H9 (cell line): Measurements from ENCODE around the gene ATP8A2. TPM values are rescaled to one million over a fixed set of nuclear protein-coding genes. Genes with fewer than 3 reads are reported as not detected.

ENCODE experiments used
- DNase-seq: peaks from one replicate; pipeline ENCODE4 v3.0.0-alpha.2; 2017
- H2AFZ ChIP-seq: one replicate; pipeline ENCODE4 v1.6.1; 2013; ENCODE audit warnings: mild to moderate bottlenecking, low read length, control low read depth, moderate library complexity
- H2AK5ac ChIP-seq: 2 replicates; pipeline ENCODE4 v1.6.1; 2013; ENCODE audit warnings: low read length, control low read depth, mixed read lengths; ENCODE audit not compliant: insufficient read length
- H2BK120ac ChIP-seq: one replicate; pipeline ENCODE4 v1.6.1; 2013; ENCODE audit warnings: low read depth, mild to moderate bottlenecking, low read length, control low read depth, inconsistent platforms; ENCODE audit not compliant: poor library complexity, severe bottlenecking
- H2BK12ac ChIP-seq: 2 replicates; pipeline ENCODE4 v1.6.1; 2013; ENCODE audit warnings: low read length, control low read depth, mixed read lengths, low read depth; ENCODE audit not compliant: insufficient read length
- H2BK15ac ChIP-seq: 2 replicates; pipeline ENCODE4 v1.6.1; 2013; ENCODE audit warnings: low read depth, low read length, control low read depth
- H2BK20ac ChIP-seq: one replicate; pipeline ENCODE4 v1.6.1; 2013; ENCODE audit warnings: low read depth, mild to moderate bottlenecking, low read length, control low read depth, inconsistent platforms; ENCODE audit not compliant: poor library complexity, severe bottlenecking
- H2BK5ac ChIP-seq: 2 replicates; pipeline ENCODE4 v1.6.1; 2013; ENCODE audit warnings: low read length, control low read depth, mixed read lengths; ENCODE audit not compliant: insufficient read length
- H3K14ac ChIP-seq: 2 replicates; pipeline ENCODE4 v1.6.1; 2013; ENCODE audit warnings: low read length, control low read depth; ENCODE audit not compliant: insufficient read depth
- H3K18ac ChIP-seq: 2 replicates; pipeline ENCODE4 v1.6.1; 2013; ENCODE audit warnings: low read depth, mild to moderate bottlenecking, mixed read lengths, low read length, control low read depth; ENCODE audit not compliant: insufficient read length
- H3K23ac ChIP-seq: 2 replicates; pipeline ENCODE4 v1.6.1; 2013; ENCODE audit warnings: low read length, control low read depth, mixed read lengths, low read depth; ENCODE audit not compliant: insufficient read length
- H3K23me2 ChIP-seq: 2 replicates; pipeline ENCODE4 v1.6.1; 2013; ENCODE audit warnings: low read depth, mild to moderate bottlenecking, mixed read lengths, low read length, control low read depth; ENCODE audit not compliant: insufficient read length, poor library complexity, severe bottlenecking
- H3K27ac ChIP-seq: 2 replicates; pipeline ENCODE4 v1.5.1; 2013; ENCODE audit warnings: low read length, control low read depth, mixed read lengths, low read depth; ENCODE audit not compliant: insufficient read length
- H3K27me3 ChIP-seq: 2 replicates; pipeline ENCODE4 v1.6.1; 2013; ENCODE audit warnings: low read length, control low read depth, inconsistent platforms; ENCODE audit not compliant: insufficient read depth
- H3K4ac ChIP-seq: 2 replicates; pipeline ENCODE4 v1.6.1; 2013; ENCODE audit warnings: low read depth, mild to moderate bottlenecking, control low read depth, inconsistent platforms, low read length, moderate library complexity
- H3K4me1 ChIP-seq: 2 replicates; pipeline ENCODE4 v1.6.1; 2013; ENCODE audit warnings: low read length, control low read depth, inconsistent platforms; ENCODE audit not compliant: insufficient read depth
- H3K4me2 ChIP-seq: 2 replicates; pipeline ENCODE4 v1.6.1; 2013; ENCODE audit warnings: low read length, control low read depth, mixed read lengths; ENCODE audit not compliant: insufficient read length, insufficient read depth
- H3K56ac ChIP-seq: 2 replicates; pipeline ENCODE4 v1.6.1; 2013; ENCODE audit warnings: low read depth, mild to moderate bottlenecking, mixed read lengths, low read length, control low read depth; ENCODE audit not compliant: insufficient read length
- H3K79me1 ChIP-seq: 2 replicates; pipeline ENCODE4 v1.6.1; 2013; ENCODE audit warnings: low read depth, mild to moderate bottlenecking, moderate library complexity, low read length, control low read depth, inconsistent platforms; ENCODE audit not compliant: insufficient read depth, poor library complexity, severe bottlenecking
- H3K79me2 ChIP-seq: 2 replicates; pipeline ENCODE4 v1.6.1; 2013; ENCODE audit warnings: low read length, control low read depth, inconsistent platforms; ENCODE audit not compliant: insufficient read depth
- H3K9ac ChIP-seq: 2 replicates; pipeline ENCODE4 v1.6.1; 2013; ENCODE audit warnings: low read length, control low read depth, mixed read lengths; ENCODE audit not compliant: insufficient read length; ENCODE audit errors: extremely low read depth
- H3K9me3 ChIP-seq: one replicate; pipeline ENCODE4 v1.6.1; 2013; ENCODE audit warnings: low read depth, low read length, inconsistent platforms; ENCODE audit not compliant: control insufficient read depth
- H3T11ph ChIP-seq: one replicate; pipeline ENCODE4 v1.6.1; 2013; ENCODE audit warnings: mild to moderate bottlenecking, low read length, control low read depth, inconsistent platforms
- H4K20me1 ChIP-seq: one replicate; pipeline ENCODE4 v1.6.1; 2013; ENCODE audit not compliant: control insufficient read depth, insufficient read length, insufficient read depth
- H4K5ac ChIP-seq: 2 replicates; pipeline ENCODE4 v1.6.1; 2013; ENCODE audit warnings: low read depth, mild to moderate bottlenecking, mixed read lengths, low read length, control low read depth; ENCODE audit not compliant: insufficient read length
- H4K8ac ChIP-seq: replicated peaks from 2 replicates; pipeline ENCODE4 v1.6.1; 2013; ENCODE audit warnings: low read length, control low read depth, mixed read lengths, low read depth; ENCODE audit not compliant: insufficient read length
- H4K91ac ChIP-seq: 2 replicates; pipeline ENCODE4 v1.6.1; 2013; ENCODE audit warnings: low read depth, mild to moderate bottlenecking, moderate library complexity, mixed read lengths, low read length, control low read depth; ENCODE audit not compliant: insufficient read length
- H3K27ac Mint-ChIP-seq, 3 experiments: 2 replicates in 2 of 3; 3 replicates in 1 of 3; pipeline ENCODE4 v1.8.0; 2020 to 2021; ENCODE audit warnings: mixed read lengths in 3 of 3, mild to moderate bottlenecking in 1 of 3, moderate library complexity in 1 of 3
- H3K27me3 Mint-ChIP-seq: 2 replicates; pipeline ENCODE4 v1.8.0; 2021; ENCODE audit warnings: low read depth, mild to moderate bottlenecking, moderate library complexity, mixed read lengths
- H3K36me3 Mint-ChIP-seq, 3 experiments: 2 replicates in 2 of 3; 3 replicates in 1 of 3; pipeline ENCODE4 v1.8.0; 2020 to 2021; ENCODE audit warnings: low read depth in 3 of 3, mixed read lengths in 3 of 3; ENCODE audit not compliant: insufficient read depth in 1 of 3
- H3K4me1 Mint-ChIP-seq, 2 experiments: 2 replicates each; pipeline ENCODE4 v1.8.0; 2020; ENCODE audit warnings: mixed read lengths in 2 of 2
- H3K4me3 Mint-ChIP-seq, 2 experiments: 2 replicates in 1 of 2; 3 replicates in 1 of 2; pipeline ENCODE4 v1.8.0; 2020 to 2021; ENCODE audit warnings: mild to moderate bottlenecking in 2 of 2, mixed read lengths in 2 of 2, moderate library complexity in 1 of 2
- H3K9me3 Mint-ChIP-seq, 2 experiments: 2 replicates in 1 of 2; 3 replicates in 1 of 2; pipeline ENCODE4 v1.8.0; 2020; ENCODE audit warnings: mild to moderate bottlenecking in 2 of 2, mixed read lengths in 2 of 2, moderate library complexity in 1 of 2
- CTCF ChIP-seq: fragments of 200-600 bp; sonication (generic); conservative IDR thresholded peaks from 3 replicates; pipeline ENCODE4 v1.8.0; 2021; ENCODE audit warnings: antibody characterized with exemption, mild to moderate bottlenecking
- whole genome bisulfite sequencing: extraction: QIAGEN DNeasy Blood & Tissue Kit; methylation state at CpG from one replicate; pipeline ENCODE4 v1.1.7; 2013; ENCODE audit warnings: missing lambda C conversion rate, low lambda C conversion rate, mixed read lengths; ENCODE audit not compliant: insufficient read length; ENCODE audit errors: extremely low coverage; 5-methylcytosine and 5-hydroxymethylcytosine counted together
- total RNA-seq: library from RNA; stranded (reverse); gene quantifications from 2 replicates; pipeline ENCODE4 v1.2.1, GENCODE V29; 2021

ATP8A2 gene
- total RNA-seq, 1 experiment from 2014 or later, result 18.2 TPM

DNA sequence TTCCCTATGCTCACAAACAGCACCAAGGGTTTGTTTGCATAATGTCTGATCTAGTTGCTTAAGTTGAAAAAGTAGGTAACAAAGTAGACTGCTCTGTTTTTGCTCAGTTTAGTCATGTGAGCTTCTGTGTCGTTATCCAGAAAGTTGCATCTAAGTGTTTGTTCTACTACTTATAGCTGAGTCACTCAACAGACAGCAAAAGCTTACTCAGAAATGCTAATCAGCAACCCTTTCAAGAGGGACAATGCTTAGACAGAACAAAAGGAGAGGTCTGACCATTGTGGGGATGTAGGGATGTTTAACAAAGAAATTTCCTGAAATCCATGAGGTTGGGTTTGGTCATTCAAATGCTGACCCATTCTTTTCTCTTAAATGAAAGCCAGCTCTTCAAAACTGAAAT lies 106.4 kb downstream of the ATP8A2 start:
- Histone ChIP-seq H4K5ac (no peak overlapping the region), H4K91ac (no peak overlapping the region), H3K56ac (no peak overlapping the region), H3K4me2 (no peak overlapping the region), H3K27me3 (no peaks in the 10 kb centered on the region), H3K9ac (no peak overlapping the region), H2BK15ac (no peak overlapping the region), H2BK120ac (no peak overlapping the region), H4K8ac (no peak overlapping the region), H3K9me3 (peaks cover 7% of the 10 kb centered on the region), H2AFZ (no peak overlapping the region), H3K14ac (no peak overlapping the region), H2AK5ac (no peak overlapping the region), H3K23ac (no peak overlapping the region), H3K23me2 (no peaks in the 10 kb centered on the region), H2BK5ac (no peak overlapping the region), H3K27ac (peak overlapping the region; percentile 56), H2BK12ac (no peak overlapping the region), H4K20me1 (no peaks in the 10 kb centered on the region), H2BK20ac (no peak overlapping the region), H3K4ac (no peak overlapping the region), H3K79me2 (peaks cover 2% of the 10 kb centered on the region; the same call in 1 of the 2 replicates), H3K18ac (no peak overlapping the region), H3K4me1 (no peaks in the 10 kb centered on the region), H3K79me1 (no peaks in the 10 kb centered on the region), H3T11ph (no peak overlapping the region)
- Mint-ChIP-seq H3K4me1 (peaks cover 23 to 46% of the 10 kb centered on the region in 2 experiments), H3K27me3 (no peaks in the 10 kb centered on the region), H3K9me3 (peaks cover 21 to 23% of the 10 kb centered on the region in 2 experiments), H3K36me3 (peaks cover 21 to 26% (median 21%) of the 10 kb centered on the region in 3 experiments), H3K27ac (peak overlapping the region; percentile 23 to 95 (median 93); a peak in 5 of 7 replicates), H3K4me3 (no peak overlapping the region)
- no peak for TF ChIP-seq CTCF
- no CpG with 5 or more reads among the region's 1 CpG for WGBS
- DNase-seq, result no peak
